ENCODE data around the gene PTPN6.

- TF ChIP-seq CTCF (conservative IDR thresholded peaks at IDR 0.05; ENCODE audit: low read depth, low read length) (no peak), EZH2 (IDR thresholded peaks at IDR 0.05; ENCODE audit: borderline replicate concordance, low read depth, low read length, poor library complexity, severe bottlenecking) (no peak)
Measured at GRCh38 chr12:6932766-6933165, 18.4 kb upstream of the PTPN6 start.

Data from A673 (cell line).